ENCODE measurements around the gene CDH23. TPM values are rescaled to one million over a fixed set of nuclear protein-coding genes. Genes with fewer than 3 reads are reported as not detected.

Gene CDH23
- total RNA-seq, 1 experiment from 2014 or later: 2.1 TPM

DNA sequence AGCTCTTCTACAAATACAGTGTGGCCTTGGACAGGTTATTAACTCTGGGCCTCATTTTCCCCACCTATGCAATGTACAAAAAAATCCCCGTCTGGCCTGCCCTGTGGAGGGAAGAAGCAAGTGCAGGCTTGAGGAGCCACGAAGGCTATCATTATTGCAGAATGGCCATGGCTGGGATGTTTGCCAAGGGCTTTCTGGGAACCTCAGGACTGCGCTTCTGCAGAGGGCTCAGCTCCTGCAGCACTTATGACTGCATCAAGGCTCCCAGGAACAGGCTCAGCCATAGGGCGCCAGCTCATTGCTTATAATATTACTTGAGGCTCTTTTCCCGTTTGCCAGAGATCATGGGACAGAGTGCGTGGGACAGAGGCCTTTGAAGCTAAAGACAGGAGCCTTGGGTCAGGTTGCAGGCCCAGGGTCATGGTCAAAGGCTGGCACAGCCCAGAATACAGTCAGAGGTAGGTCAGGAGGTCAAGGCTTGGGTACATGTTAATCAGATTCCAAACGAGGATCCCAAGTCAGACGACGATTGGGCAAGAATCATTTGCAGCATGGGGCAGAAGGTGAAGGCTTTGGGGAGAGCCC is 343.4 kb downstream of the CDH23 start:
- no peaks in the 10 kb centered on the region for H3K79me2 ChIP-seq (ENCODE audit: low read length)
- H3K36me3 ChIP-seq (ENCODE audit: insufficient read depth, low read length): no peaks in the 10 kb centered on the region
- 0 out of 2 replicates have a peak, but pooled peaks cover 3% of the 10 kb centered on the region for H3K27me3 ChIP-seq (ENCODE audit: low read length)
- peaks cover 3% of the 10 kb centered on the region; the same call in 1 of the 2 replicates for H3K9me3 ChIP-seq (ENCODE audit: low read length)
- H3K4me3 ChIP-seq (ENCODE audit: low read length): no peak overlapping the region
- H3K27ac ChIP-seq (ENCODE audit: low read length): no peak overlapping the region
- no peak overlapping the region for H2AFZ ChIP-seq (ENCODE audit: low read length)
- peaks cover 5% of the 10 kb centered on the region; the same call in 1 of the 2 replicates for H4K20me1 ChIP-seq (ENCODE audit: insufficient read depth, low read depth, low read length)
- H3K4me1 ChIP-seq (ENCODE audit: low read length): no peaks in the 10 kb centered on the region; the same call in 1 of the 2 replicates
- no peak overlapping the region for H3K4me2 ChIP-seq (ENCODE audit: low read depth, low read length, poor library complexity, severe bottlenecking)
- no peak for DNase-seq
- H3K9ac ChIP-seq (ENCODE audit: low read length): no peak overlapping the region
- no peaks in the 10 kb centered on the region for H3K9me2 ChIP-seq (replicated peaks; ENCODE audit: insufficient read depth, low read length)

DNA sequence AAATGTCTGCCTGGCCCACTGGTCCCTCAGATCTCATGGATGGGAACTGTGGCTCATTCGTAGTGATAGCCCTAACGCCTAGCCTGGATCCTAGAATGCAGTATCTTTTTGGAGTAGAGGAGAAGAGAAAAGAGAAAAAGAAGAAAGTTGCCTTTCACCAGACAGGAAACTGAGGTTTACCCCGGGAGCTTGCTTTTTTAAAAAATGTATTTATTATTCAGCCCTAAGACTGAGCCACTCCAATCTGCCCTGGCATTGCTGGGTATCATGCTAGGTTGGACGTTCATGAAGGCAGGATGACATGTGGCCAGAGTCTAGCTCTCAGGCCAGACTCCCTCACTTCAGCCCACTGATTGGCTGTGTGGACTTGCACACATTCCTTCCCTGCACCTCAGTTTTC is 344.3 kb downstream of the CDH23 start:
- Histone ChIP-seq H3K4me3 (ENCODE audit: low read length) (no peak overlapping the region), H3K79me2 (ENCODE audit: low read length) (no peaks in the 10 kb centered on the region), H3K9me2 (replicated peaks; ENCODE audit: insufficient read depth, low read length) (no peaks in the 10 kb centered on the region), H3K27me3 (ENCODE audit: low read length) (0 out of 2 replicates have a peak, but pooled peaks cover 3% of the 10 kb centered on the region), H3K4me1 (ENCODE audit: low read length) (peaks cover 3% of the 10 kb centered on the region), H3K9ac (ENCODE audit: low read length) (no peak overlapping the region), H3K27ac (ENCODE audit: low read length) (no peak overlapping the region), H3K4me2 (ENCODE audit: low read depth, low read length, poor library complexity, severe bottlenecking) (no peak overlapping the region), H3K36me3 (ENCODE audit: insufficient read depth, low read length) (no peaks in the 10 kb centered on the region), H3K9me3 (ENCODE audit: low read length) (peaks cover 3% of the 10 kb centered on the region; the same call in 1 of the 2 replicates), H4K20me1 (ENCODE audit: insufficient read depth, low read depth, low read length) (peaks cover 5% of the 10 kb centered on the region; the same call in 1 of the 2 replicates), H2AFZ (ENCODE audit: low read length) (no peak overlapping the region)
- DNase-seq: no peak

DNA sequence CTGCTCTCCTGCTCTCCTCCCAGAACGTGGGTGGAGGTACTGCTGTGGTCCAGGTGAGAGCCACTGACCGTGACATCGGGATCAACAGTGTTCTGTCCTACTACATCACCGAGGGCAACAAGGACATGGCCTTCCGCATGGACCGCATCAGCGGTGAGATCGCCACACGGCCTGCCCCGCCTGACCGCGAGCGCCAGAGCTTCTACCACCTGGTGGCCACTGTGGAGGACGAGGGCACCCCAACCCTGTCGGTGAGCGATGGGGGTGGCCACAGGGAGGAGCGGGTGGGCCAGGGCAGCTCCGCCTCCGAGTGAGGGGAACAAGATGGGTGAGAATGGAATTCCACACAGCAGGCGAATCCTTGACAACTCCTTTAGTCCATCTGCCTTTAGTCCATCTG is 345.0 kb downstream of the CDH23 start:
- Histone ChIP-seq H3K9ac (ENCODE audit: low read length) (no peak overlapping the region), H3K4me1 (ENCODE audit: low read length) (peaks cover 9% of the 10 kb centered on the region), H3K4me2 (ENCODE audit: low read depth, low read length, poor library complexity, severe bottlenecking) (no peak overlapping the region), H3K4me3 (ENCODE audit: low read length) (no peak overlapping the region), H4K20me1 (ENCODE audit: insufficient read depth, low read depth, low read length) (peaks cover 5% of the 10 kb centered on the region; the same call in 1 of the 2 replicates), H3K27ac (ENCODE audit: low read length) (no peak overlapping the region), H3K9me3 (ENCODE audit: low read length) (peaks cover 3% of the 10 kb centered on the region; the same call in 1 of the 2 replicates), H2AFZ (ENCODE audit: low read length) (no peak overlapping the region), H3K36me3 (ENCODE audit: insufficient read depth, low read length) (no peaks in the 10 kb centered on the region), H3K79me2 (ENCODE audit: low read length) (no peaks in the 10 kb centered on the region), H3K27me3 (ENCODE audit: low read length) (0 out of 2 replicates have a peak, but pooled peaks cover 3% of the 10 kb centered on the region), H3K9me2 (replicated peaks; ENCODE audit: insufficient read depth, low read length) (no peaks in the 10 kb centered on the region)
- no peak for DNase-seq

DNA sequence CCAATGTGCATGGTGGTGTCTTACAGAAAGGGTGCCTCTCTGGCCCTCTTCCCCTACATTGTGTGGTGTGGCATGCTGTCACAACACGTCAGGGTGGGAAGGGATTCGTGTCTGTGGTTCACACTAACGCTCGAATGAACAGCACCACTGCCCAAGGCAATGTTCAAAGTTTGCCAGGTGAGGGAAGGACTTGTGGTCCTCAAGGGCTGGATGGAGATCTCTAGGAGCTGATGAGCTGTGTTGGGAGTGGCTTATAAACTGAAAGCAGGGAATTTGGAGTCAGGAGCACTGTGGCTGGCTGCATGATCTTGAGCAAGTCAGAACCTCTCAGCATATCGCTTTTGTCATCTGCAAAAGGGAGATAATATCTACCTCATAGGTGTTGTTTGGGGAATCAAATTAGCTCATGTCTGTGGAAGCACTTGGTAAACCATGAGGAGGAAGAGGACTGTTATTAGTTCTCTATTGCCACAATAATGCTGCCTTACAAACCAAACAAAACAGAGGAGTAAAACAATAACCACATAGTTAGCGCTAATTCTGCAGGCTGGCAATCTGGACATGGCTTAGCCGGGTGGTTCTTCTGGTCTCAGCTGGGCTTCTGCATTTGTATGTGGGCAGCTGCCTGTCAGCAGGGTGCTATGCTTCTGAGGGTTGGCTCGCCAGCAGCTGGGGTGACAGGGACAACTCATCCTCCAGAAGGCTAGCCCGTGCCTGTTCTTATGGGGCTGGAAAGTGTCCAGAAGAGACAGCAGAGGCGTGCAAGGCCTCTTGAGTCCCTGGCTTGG is 345.8 kb downstream of the CDH23 start:
- Histone ChIP-seq H2AFZ (ENCODE audit: low read length) (no peak overlapping the region), H3K36me3 (ENCODE audit: insufficient read depth, low read length) (no peaks in the 10 kb centered on the region), H3K4me1 (ENCODE audit: low read length) (peaks cover 17% of the 10 kb centered on the region), H3K9ac (ENCODE audit: low read length) (no peak overlapping the region), H3K27me3 (ENCODE audit: low read length) (0 out of 2 replicates have a peak, but pooled peaks cover 3% of the 10 kb centered on the region), H3K9me3 (ENCODE audit: low read length) (peaks cover 3% of the 10 kb centered on the region; the same call in 1 of the 2 replicates), H3K4me3 (ENCODE audit: low read length) (no peak overlapping the region), H3K27ac (ENCODE audit: low read length) (no peak overlapping the region), H3K79me2 (ENCODE audit: low read length) (no peaks in the 10 kb centered on the region), H3K9me2 (replicated peaks; ENCODE audit: insufficient read depth, low read length) (no peaks in the 10 kb centered on the region), H3K4me2 (ENCODE audit: low read depth, low read length, poor library complexity, severe bottlenecking) (no peak overlapping the region), H4K20me1 (ENCODE audit: insufficient read depth, low read depth, low read length) (peaks cover 5% of the 10 kb centered on the region; the same call in 1 of the 2 replicates)
- DNase-seq: no peak

DNA sequence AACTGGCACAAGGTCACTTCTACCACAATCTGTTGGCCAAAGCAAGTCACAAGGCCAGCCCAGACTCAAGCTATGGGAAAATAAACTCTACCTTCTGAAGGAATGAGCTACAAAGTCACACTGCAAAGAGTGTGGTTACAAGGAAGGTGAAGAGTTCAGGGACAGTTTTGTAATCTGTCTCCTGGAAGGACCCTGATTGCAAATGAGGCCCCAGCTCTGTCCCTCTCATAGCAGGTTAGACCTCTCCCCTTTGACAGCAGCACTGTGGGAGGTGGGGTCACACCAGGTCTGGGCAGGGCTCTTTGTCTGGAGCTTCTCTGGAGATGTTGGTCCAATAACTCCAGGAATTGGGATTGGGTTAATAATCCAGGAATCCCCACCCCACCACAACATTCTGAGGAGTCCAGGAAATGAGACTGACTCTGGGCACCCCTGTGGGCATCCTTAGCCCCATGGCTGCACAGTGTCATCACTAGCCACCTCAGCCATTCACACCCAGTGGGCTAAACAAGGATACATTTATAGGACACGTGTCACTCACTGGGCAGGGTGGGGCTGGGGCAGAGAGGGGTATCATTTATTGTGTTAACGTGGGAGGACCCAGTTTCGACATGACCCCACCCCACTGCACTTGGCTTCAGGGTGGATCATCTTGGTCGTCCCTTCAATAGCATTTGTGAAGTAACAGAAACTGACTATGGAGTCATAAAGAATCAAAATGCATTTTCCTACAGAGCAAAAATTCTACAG is 346.5 kb downstream of the CDH23 start:
- H3K79me2 ChIP-seq (ENCODE audit: low read length): no peaks in the 10 kb centered on the region
- peaks cover 5% of the 10 kb centered on the region; the same call in 1 of the 2 replicates for H4K20me1 ChIP-seq (ENCODE audit: insufficient read depth, low read depth, low read length)
- no peak overlapping the region for H2AFZ ChIP-seq (ENCODE audit: low read length)
- H3K4me1 ChIP-seq (ENCODE audit: low read length): peaks cover 25% of the 10 kb centered on the region
- H3K4me2 ChIP-seq (ENCODE audit: low read depth, low read length, poor library complexity, severe bottlenecking): no peak overlapping the region
- no peaks in the 10 kb centered on the region for H3K36me3 ChIP-seq (ENCODE audit: insufficient read depth, low read length)
- no peak for DNase-seq
- H3K4me3 ChIP-seq (ENCODE audit: low read length): no peak overlapping the region
- no peak overlapping the region for H3K9ac ChIP-seq (ENCODE audit: low read length)
- no peaks in the 10 kb centered on the region for H3K9me2 ChIP-seq (replicated peaks; ENCODE audit: insufficient read depth, low read length)
- H3K27ac ChIP-seq (ENCODE audit: low read length): no peak overlapping the region
- H3K9me3 ChIP-seq (ENCODE audit: low read length): peaks cover 3% of the 10 kb centered on the region; the same call in 1 of the 2 replicates
- H3K27me3 ChIP-seq (ENCODE audit: low read length): 0 out of 2 replicates have a peak, but pooled peaks cover 3% of the 10 kb centered on the region

DNA sequence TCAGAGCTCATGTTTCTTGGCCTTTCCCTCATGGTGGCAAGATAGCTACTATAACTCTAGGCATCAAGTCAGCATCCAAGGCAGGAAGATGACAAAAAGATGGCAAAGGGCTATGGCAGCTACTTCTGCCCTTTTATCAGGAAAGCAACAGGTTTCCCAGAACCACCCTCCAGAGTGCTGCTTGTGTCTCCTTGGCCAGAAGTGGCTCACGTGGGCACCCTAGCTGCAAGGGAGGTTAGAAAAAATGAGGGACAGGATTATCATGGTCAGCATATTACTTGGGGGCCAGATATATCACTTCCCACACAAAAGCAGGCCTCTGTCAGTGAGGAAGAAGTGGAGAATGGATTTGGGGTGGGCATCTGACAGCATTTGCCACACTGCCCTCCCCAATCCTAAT is 347.1 kb downstream of the CDH23 start:
- peaks cover 3% of the 10 kb centered on the region; the same call in 1 of the 2 replicates for H3K9me3 ChIP-seq (ENCODE audit: low read length)
- no peaks in the 10 kb centered on the region for H3K9me2 ChIP-seq (replicated peaks; ENCODE audit: insufficient read depth, low read length)
- H3K79me2 ChIP-seq (ENCODE audit: low read length): no peaks in the 10 kb centered on the region
- DNase-seq: no peak
- no peak overlapping the region for H3K27ac ChIP-seq (ENCODE audit: low read length)
- no peak overlapping the region for H3K4me3 ChIP-seq (ENCODE audit: low read length)
- peaks cover 31% of the 10 kb centered on the region for H3K4me1 ChIP-seq (ENCODE audit: low read length)
- no peak overlapping the region for H3K9ac ChIP-seq (ENCODE audit: low read length)
- H3K36me3 ChIP-seq (ENCODE audit: insufficient read depth, low read length): no peaks in the 10 kb centered on the region
- H3K4me2 ChIP-seq (ENCODE audit: low read depth, low read length, poor library complexity, severe bottlenecking): no peak overlapping the region
- no peak overlapping the region for H2AFZ ChIP-seq (ENCODE audit: low read length)
- peaks cover 2% of the 10 kb centered on the region; the same call in 1 of the 2 replicates for H4K20me1 ChIP-seq (ENCODE audit: insufficient read depth, low read depth, low read length)
- H3K27me3 ChIP-seq (ENCODE audit: low read length): 0 out of 2 replicates have a peak, but pooled peaks cover 3% of the 10 kb centered on the region

DNA sequence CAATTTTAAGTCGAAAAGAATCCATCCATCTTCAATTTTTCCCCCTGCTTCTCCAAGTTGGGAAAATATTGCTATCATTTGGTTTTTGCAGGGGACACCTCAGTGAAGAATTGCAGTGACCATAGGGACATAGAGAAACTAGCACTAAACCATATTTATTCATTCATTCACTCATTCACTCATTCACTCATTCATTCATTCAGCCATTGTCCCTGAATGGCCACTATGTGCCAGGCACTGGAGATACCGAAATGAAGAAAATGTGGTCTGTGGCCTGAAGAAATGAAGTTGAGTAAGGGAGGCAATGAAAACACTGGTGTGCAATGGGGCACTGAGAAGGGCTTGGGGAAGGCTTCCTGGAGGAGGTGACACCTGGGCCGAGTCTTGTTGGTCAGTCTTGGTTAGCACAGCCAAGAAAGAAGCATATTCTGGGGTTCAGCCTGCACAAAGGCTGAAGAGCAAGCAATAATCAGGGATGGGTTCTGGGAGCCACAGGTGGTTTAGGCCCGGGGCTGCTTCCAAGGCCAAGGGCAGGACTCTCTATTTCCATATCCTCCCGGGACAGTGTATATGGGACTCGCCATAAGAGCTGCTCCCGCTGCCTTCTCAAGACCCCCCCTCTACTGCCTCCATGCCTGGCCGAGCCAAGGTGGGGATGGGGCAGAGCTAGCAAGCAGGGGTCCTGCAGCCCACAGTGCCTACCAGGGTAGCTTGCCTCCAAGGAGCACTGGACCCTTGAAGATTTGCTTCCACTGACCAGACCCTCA is 348.4 kb downstream of the CDH23 start:
- no peak overlapping the region for H3K9ac ChIP-seq (ENCODE audit: low read length)
- no peaks in the 10 kb centered on the region for H3K79me2 ChIP-seq (ENCODE audit: low read length)
- H4K20me1 ChIP-seq (ENCODE audit: insufficient read depth, low read depth, low read length): no peaks in the 10 kb centered on the region
- H3K27me3 ChIP-seq (ENCODE audit: low read length): 0 out of 2 replicates have a peak, but pooled peaks cover 3% of the 10 kb centered on the region
- H3K4me1 ChIP-seq (ENCODE audit: low read length): peaks cover 38% of the 10 kb centered on the region
- H3K9me2 ChIP-seq (replicated peaks; ENCODE audit: insufficient read depth, low read length): no peaks in the 10 kb centered on the region
- no peak overlapping the region for H3K4me2 ChIP-seq (ENCODE audit: low read depth, low read length, poor library complexity, severe bottlenecking)
- no peak overlapping the region for H3K27ac ChIP-seq (ENCODE audit: low read length)
- no peak overlapping the region for H3K4me3 ChIP-seq (ENCODE audit: low read length)
- H3K36me3 ChIP-seq (ENCODE audit: insufficient read depth, low read length): no peaks in the 10 kb centered on the region
- no peak for DNase-seq
- H3K9me3 ChIP-seq (ENCODE audit: low read length): peaks cover 3% of the 10 kb centered on the region; the same call in 1 of the 2 replicates
- no peak overlapping the region for H2AFZ ChIP-seq (ENCODE audit: low read length)

Measured in Karpas-422 (cell line).